B cell (primary cell): ENCODE results near the gene UPF1. TPM values are rescaled to one million over a fixed set of nuclear protein-coding genes. Genes with fewer than 3 reads are reported as not detected.

Experiments
- ATAC-seq: fragments of 200-7000 bp; cut with Tn5 transposase; one replicate; pipeline ENCODE4 v1.10.0; 2021; ENCODE audit warnings: low read depth, mild to moderate bottlenecking, moderate number of reproducible peaks, moderate library complexity
- CTCF ChIA-PET: fragments of 350-600 bp; sonication (Branson Sonifier 250); formaldehyde crosslinking; loops from one replicate; lab custom pipeline; 2021; ENCODE audit warnings: antibody characterized with exemption, inconsistent platforms; lab: Charles Lee
- POLR2A ChIA-PET: fragments of 350-600 bp; sonication (Branson Sonifier 250); formaldehyde crosslinking; loops from one replicate; lab custom pipeline; 2021; ENCODE audit warnings: antibody characterized with exemption; lab: Charles Lee
- DNase-seq: peaks from one replicate; pipeline ENCODE4 v3.0.0; 2013
- H2AFZ ChIP-seq: 2 replicates; pipeline ENCODE4 v1.6.1; 2012; ENCODE audit warnings: mild to moderate bottlenecking, low read depth, low read length; ENCODE audit not compliant: insufficient read depth, poor library complexity, severe bottlenecking
- H3K27ac ChIP-seq, 2 donors: 1 replicate in 1 of 2; 2 replicates in 1 of 2; pipeline ENCODE4 v1.5.1; 2012 to 2013; ENCODE audit warnings: low read length in 2 of 2, mild to moderate bottlenecking in 2 of 2, moderate library complexity in 1 of 2
- H3K27me3 ChIP-seq, 4 experiments: fragments of 200-600 bp in 1 of 4; sonication (generic) in 1 of 4; replicated peaks in 1 of 4; 1 replicate in 2 of 4; 2 replicates in 2 of 4; pipeline versions ENCODE4 v1.6.1 to v1.7.0; 2013 to 2016; ENCODE audit warnings: low read length in 3 of 4, mild to moderate bottlenecking in 2 of 4, mixed read lengths in 1 of 4, moderate library complexity in 1 of 4; ENCODE audit not compliant: insufficient read depth in 4 of 4, control insufficient read depth in 3 of 4; ENCODE audit errors: control extremely low read depth in 1 of 4
- H3K36me3 ChIP-seq, 2 experiments: replicated peaks in 1 of 2; 1 replicate in 1 of 2; 2 replicates in 1 of 2; pipeline versions ENCODE4 v1.6.1 to v1.7.1; 2013; ENCODE audit warnings: low read length in 1 of 2; ENCODE audit not compliant: insufficient read depth in 2 of 2, control insufficient read depth in 1 of 2; ENCODE audit errors: control extremely low read depth in 1 of 2, extremely low read depth in 1 of 2
- H3K4me1 ChIP-seq, 2 donors: fragments of 200-600 bp in 1 of 2; sonication (generic) in 1 of 2; 1 replicate in 1 of 2; 2 replicates in 1 of 2; pipeline versions ENCODE4 v1.5.1 to v1.6.1; 2013 to 2017; ENCODE audit warnings: low read length in 2 of 2; ENCODE audit not compliant: control insufficient read depth in 2 of 2, insufficient read depth in 2 of 2
- H3K4me2 ChIP-seq: replicated peaks from 2 replicates; pipeline ENCODE3; 2012; ENCODE audit warnings: mild to moderate bottlenecking, low read depth, low read length; ENCODE audit not compliant: poor library complexity, severe bottlenecking
- H3K4me3 ChIP-seq, 5 experiments: fragments of 200-600 bp in 1 of 5; sonication (generic) in 1 of 5; 1 replicate in 3 of 5; 2 replicates in 2 of 5; pipeline versions ENCODE4 v1.5.1 to v1.7.0; 2011 to 2016; ENCODE audit warnings: low read length in 4 of 5, mild to moderate bottlenecking in 4 of 5, low read depth in 2 of 5, control low read depth in 1 of 5, moderate library complexity in 1 of 5; ENCODE audit not compliant: insufficient read depth in 1 of 5; ENCODE audit errors: control extremely low read depth in 1 of 5, extremely low read depth in 1 of 5
- H3K79me2 ChIP-seq: fragments of 200-600 bp; sonication (generic); one replicate; pipeline ENCODE4 v1.6.0; 2016; ENCODE audit warnings: low read length; ENCODE audit not compliant: control insufficient read depth, insufficient read depth
- H3K9ac ChIP-seq: fragments of 200-600 bp; sonication (generic); 2 replicates; pipeline ENCODE4 v1.6.1; 2017; ENCODE audit warnings: mild to moderate bottlenecking, low read length, moderate library complexity
- H3K9me3 ChIP-seq, 3 donors: one replicate each; pipeline versions ENCODE4 v1.6.1 to v1.7.1; 2013; ENCODE audit warnings: low read length in 2 of 3; ENCODE audit not compliant: control insufficient read depth in 2 of 3, insufficient read depth in 1 of 3; ENCODE audit errors: control extremely low read depth in 1 of 3
- H4K20me1 ChIP-seq: 2 replicates; pipeline ENCODE4 v1.6.0; 2012; ENCODE audit warnings: mild to moderate bottlenecking, low read length; ENCODE audit not compliant: insufficient read depth, control insufficient read depth, poor library complexity, severe bottlenecking
- H3K27ac Mint-ChIP-seq: one replicate; pipeline ENCODE4 v1.8.0; 2021; ENCODE audit warnings: mixed read lengths
- H3K27me3 Mint-ChIP-seq: one replicate; pipeline ENCODE4 v1.8.0; 2021; ENCODE audit warnings: mixed read lengths
- H3K4me1 Mint-ChIP-seq: one replicate; pipeline ENCODE4 v1.8.0; 2021; ENCODE audit warnings: mixed read lengths
- H3K4me3 Mint-ChIP-seq: one replicate; pipeline ENCODE4 v1.8.0; 2021; ENCODE audit warnings: mixed read lengths
- H3K9me3 Mint-ChIP-seq: one replicate; pipeline ENCODE4 v1.8.0; 2022; ENCODE audit warnings: mixed read lengths; ENCODE audit not compliant: insufficient read depth
- EZH2 ChIP-seq: IDR thresholded peaks from 2 replicates; pipeline ENCODE4 v1.6.1; 2012; ENCODE audit warnings: borderline replicate concordance, low read depth, mild to moderate bottlenecking, moderate library complexity, low read length; ENCODE audit not compliant: insufficient read depth, poor library complexity, severe bottlenecking
- WGBS: methylation state at CpG from one replicate; pipeline ENCODE4 v1.1.5; 2013; ENCODE audit warnings: missing lambda C conversion rate; ENCODE audit not compliant: insufficient coverage; 5-methylcytosine and 5-hydroxymethylcytosine counted together
- intact Hi-C: fragments of 100-400 bp; cut with micrococcal nuclease; formaldehyde crosslinking; loops from one replicate; pipeline ENCODE4 v1.10.0; 2022
- polyA plus RNA-seq: library from polyadenylated mRNA; depleted of rRNA; stranded (reverse); fragments of >200 nt; gene quantifications from 2 replicates; pipeline ENCODE4 v1.2.3, GENCODE V29; 2012
- total RNA-seq, 2 donors: library from RNA; stranded (reverse); fragments of 120-200 nt in 1 of 2; gene quantifications; 1 replicate in 1 of 2; 2 replicates in 1 of 2; pipeline versions ENCODE4 v1.2.3 to v1.2.4, GENCODE V29; 2013 to 2022
- TF ChIP-seq, protein P1 (sequence below): fragments of 200-600 bp; IDR thresholded peaks from one replicate; pipeline ENCODE4 v1.8.0; 2022; ENCODE audit warnings: antibody characterized with exemption, mild to moderate bottlenecking

UPF1 gene
- total and polyA plus RNA-seq, 2 donors (not counting 1 experiment from before 2014, with no cell fraction given) = 51.9 to 98.6 TPM

DNA sequence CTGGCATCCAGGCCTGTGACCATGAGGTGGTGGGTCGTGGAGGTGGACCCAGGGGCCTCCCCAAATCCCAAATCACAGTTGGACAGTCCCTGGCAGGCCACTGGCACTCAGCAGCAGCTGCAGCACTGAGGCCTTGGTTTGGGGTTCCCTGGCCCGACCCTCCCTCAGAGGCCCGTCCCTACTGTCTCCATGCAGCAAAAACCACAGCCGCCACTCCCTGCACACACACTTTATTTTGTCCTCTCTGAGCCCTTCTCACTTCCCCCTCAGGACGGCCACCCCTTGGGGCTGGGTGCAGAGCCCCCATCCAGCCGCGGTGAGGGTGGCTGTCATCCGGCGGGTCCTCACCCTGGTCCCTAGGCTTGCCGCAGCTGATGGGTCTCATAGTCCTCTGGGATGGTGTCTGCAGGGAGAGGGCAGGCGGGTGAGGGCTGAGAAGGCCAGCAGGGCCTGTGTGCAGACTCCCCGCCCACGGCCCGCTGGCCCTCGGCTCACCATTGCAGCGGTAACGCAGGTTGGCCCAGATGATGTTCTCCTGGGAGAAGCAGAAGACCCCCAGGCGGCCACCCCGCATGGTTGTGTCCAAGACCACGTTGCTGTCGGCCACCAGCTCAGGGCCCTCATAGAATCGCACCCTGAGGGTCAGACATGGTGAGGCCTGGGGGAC lies 49.1 kb upstream of the UPF1 start:
- H3K27me3 ChIP-seq = peaks cover 0 to 35% (median 15%) of the 10 kb centered on the region in 4 experiments
- H3K27me3 Mint-ChIP-seq = peaks cover 27% of the 10 kb centered on the region
- H3K36me3 ChIP-seq = no peaks in the 10 kb centered on the region
- H3K9ac ChIP-seq = no peak overlapping the region
- H3K79me2 ChIP-seq = no peaks in the 10 kb centered on the region
- no peak for TF ChIP-seq EZH2
- H3K4me2 ChIP-seq = no peak overlapping the region
- no peak overlapping the region for H3K27ac ChIP-seq
- no peak for ATAC-seq
- H3K9me3 ChIP-seq = peaks cover 0 to 34% (median 0%) of the 10 kb centered on the region in 3 donors
- H3K9me3 Mint-ChIP-seq = no peaks in the 10 kb centered on the region
- no peak overlapping the region for H3K4me3 Mint-ChIP-seq
- H3K27ac Mint-ChIP-seq = no peak overlapping the region
- CTCF ChIA-PET = no interaction called here
- POLR2A ChIA-PET = no interaction called here
- WGBS = 78% methylated on average over 22 of the region's 22 CpGs
- no peak overlapping the region for H3K4me3 ChIP-seq
- peaks cover 18 to 29% of the 10 kb centered on the region in 2 donors for H3K4me1 ChIP-seq
- no peak overlapping the region for H2AFZ ChIP-seq
- H4K20me1 ChIP-seq = peaks cover 15% of the 10 kb centered on the region
- peaks cover 32% of the 10 kb centered on the region for H3K4me1 Mint-ChIP-seq
- DNase-seq = no peak
- intact Hi-C loops = no loop called here

DNA sequence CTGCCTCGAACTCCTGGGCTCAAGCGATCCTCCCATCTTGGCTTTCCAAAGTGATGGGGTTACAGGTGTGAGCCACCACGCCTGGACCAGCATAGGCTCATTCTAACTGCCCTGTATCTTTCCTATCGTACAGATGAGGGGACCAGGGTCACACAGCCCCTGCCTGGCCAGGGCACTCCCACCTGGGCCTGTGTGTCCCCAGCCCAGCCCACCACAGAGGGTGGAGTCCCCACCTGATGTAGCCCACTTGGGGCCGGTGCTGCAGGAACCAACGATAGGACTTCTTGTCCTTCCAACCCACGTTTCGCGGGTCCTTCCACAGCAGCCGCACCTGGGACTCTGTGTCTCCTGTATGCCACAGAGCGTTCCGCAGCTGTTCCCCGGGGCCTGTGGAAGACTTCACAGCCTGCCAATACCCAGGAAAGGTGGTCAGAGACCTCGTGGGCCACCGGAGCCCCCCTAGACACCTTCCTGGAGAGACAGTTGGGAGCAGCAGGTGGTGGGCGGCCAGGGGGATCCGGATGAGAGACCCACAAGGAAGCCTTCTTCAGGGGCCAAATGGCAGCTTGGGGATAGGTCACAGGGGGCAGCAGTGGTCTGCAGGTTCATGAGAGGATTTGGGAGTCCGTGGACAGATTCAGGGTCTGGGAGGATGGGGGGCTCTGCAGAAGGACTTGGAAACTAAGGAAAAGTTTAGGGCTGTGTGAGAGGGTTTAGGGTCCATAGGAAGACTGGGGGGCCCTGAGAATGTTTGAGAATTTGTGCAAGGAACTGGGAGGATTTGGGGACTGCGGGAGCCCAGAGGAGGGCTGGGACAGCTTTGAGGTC lies 47.6 kb upstream of the UPF1 start:
- peaks cover 0 to 42% (median 0%) of the 10 kb centered on the region in 3 donors for H3K9me3 ChIP-seq
- H3K4me3 ChIP-seq = no peak overlapping the region
- no peak for ATAC-seq
- Mint-ChIP-seq H3K27me3 (peaks cover 32% of the 10 kb centered on the region), H3K9me3 (no peaks in the 10 kb centered on the region), H3K4me3 (no peak overlapping the region), H3K27ac (peak overlapping the region; percentile 15), H3K4me1 (peaks cover 42% of the 10 kb centered on the region)
- H2AFZ ChIP-seq = no peak overlapping the region
- no peak overlapping the region for H3K9ac ChIP-seq
- POLR2A ChIA-PET = no interaction called here
- DNase-seq = no peak
- peaks cover 0 to 48% (median 24%) of the 10 kb centered on the region in 4 experiments for H3K27me3 ChIP-seq
- no peak overlapping the region for H3K27ac ChIP-seq
- CTCF ChIA-PET = no interaction called here
- H3K36me3 ChIP-seq = no peaks in the 10 kb centered on the region
- H3K4me1 ChIP-seq = peaks cover 30 to 44% of the 10 kb centered on the region in 2 donors
- TF ChIP-seq EZH2 = no peak
- TF ChIP-seq, protein P1, sequence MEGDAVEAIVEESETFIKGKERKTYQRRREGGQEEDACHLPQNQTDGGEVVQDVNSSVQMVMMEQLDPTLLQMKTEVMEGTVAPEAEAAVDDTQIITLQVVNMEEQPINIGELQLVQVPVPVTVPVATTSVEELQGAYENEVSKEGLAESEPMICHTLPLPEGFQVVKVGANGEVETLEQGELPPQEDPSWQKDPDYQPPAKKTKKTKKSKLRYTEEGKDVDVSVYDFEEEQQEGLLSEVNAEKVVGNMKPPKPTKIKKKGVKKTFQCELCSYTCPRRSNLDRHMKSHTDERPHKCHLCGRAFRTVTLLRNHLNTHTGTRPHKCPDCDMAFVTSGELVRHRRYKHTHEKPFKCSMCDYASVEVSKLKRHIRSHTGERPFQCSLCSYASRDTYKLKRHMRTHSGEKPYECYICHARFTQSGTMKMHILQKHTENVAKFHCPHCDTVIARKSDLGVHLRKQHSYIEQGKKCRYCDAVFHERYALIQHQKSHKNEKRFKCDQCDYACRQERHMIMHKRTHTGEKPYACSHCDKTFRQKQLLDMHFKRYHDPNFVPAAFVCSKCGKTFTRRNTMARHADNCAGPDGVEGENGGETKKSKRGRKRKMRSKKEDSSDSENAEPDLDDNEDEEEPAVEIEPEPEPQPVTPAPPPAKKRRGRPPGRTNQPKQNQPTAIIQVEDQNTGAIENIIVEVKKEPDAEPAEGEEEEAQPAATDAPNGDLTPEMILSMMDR = no peak
- peaks cover 25% of the 10 kb centered on the region for H4K20me1 ChIP-seq
- 92% methylated on average over 15 of the region's 19 CpGs for WGBS
- intact Hi-C loops = no loop called here
- no peak overlapping the region for H3K4me2 ChIP-seq
- no peaks in the 10 kb centered on the region for H3K79me2 ChIP-seq
